Measurements from ENCODE around the gene CES4A. TPM values are rescaled to one million over a fixed set of nuclear protein-coding genes. Genes with fewer than 3 reads are reported as not detected.

CES4A gene
- total RNA-seq, 1 experiment from 2014 or later: 0.61 TPM

- no peak overlapping the region for H3K27ac Mint-ChIP-seq
- DNase-seq (ENCODE audit: low spot score): no peak
- CTCF ChIA-PET: interaction anchor here (0.6 to 6.8 kb wide), 6 partner anchors 10 to 229 kb away, joined by 3 to 39 read pairs (median 4); partner anchors contain the start of gene CES3
- no peaks in the 10 kb centered on the region for H3K36me3 Mint-ChIP-seq
- no peak for ATAC-seq
- peaks cover 3% of the 10 kb centered on the region for H3K4me1 Mint-ChIP-seq
- H3K9me3 Mint-ChIP-seq: no peaks in the 10 kb centered on the region
- no peak overlapping the region for H3K4me3 Mint-ChIP-seq
- POLR2A ChIA-PET: no interaction called here
- H3K27me3 Mint-ChIP-seq (ENCODE audit: low read depth): no peaks in the 10 kb centered on the region; the same call in 1 of the 2 replicates
- TF ChIP-seq, protein P1, sequence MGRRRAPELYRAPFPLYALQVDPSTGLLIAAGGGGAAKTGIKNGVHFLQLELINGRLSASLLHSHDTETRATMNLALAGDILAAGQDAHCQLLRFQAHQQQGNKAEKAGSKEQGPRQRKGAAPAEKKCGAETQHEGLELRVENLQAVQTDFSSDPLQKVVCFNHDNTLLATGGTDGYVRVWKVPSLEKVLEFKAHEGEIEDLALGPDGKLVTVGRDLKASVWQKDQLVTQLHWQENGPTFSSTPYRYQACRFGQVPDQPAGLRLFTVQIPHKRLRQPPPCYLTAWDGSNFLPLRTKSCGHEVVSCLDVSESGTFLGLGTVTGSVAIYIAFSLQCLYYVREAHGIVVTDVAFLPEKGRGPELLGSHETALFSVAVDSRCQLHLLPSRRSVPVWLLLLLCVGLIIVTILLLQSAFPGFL (CRISPR knock-in tag; IDR thresholded peaks at IDR 0.05; ENCODE audit: borderline replicate concordance): no peak
- TF ChIP-seq CDX4 (CRISPR knock-in tag; IDR thresholded peaks at IDR 0.05; ENCODE audit: borderline replicate concordance) (no peak), GABPB1 (CRISPR knock-in tag; IDR thresholded peaks at IDR 0.05) (no peak), NR3C1 (CRISPR knock-in tag; conservative IDR thresholded peaks at IDR 0.05; ENCODE audit: low read depth) (no peak), FOXK1 (CRISPR knock-in tag; IDR thresholded peaks at IDR 0.05) (no peak), NFYB (CRISPR knock-in tag; conservative IDR thresholded peaks at IDR 0.05; ENCODE audit: low read depth) (no peak), RORB (CRISPR knock-in tag; IDR thresholded peaks at IDR 0.05) (no peak), SMAD3 (CRISPR knock-in tag; IDR thresholded peaks at IDR 0.05; ENCODE audit: borderline replicate concordance) (no peak), JAZF1 (CRISPR knock-in tag; IDR thresholded peaks at IDR 0.05) (no peak), NR2C2 (CRISPR knock-in tag; IDR thresholded peaks at IDR 0.05) (no peak), SP1 (CRISPR knock-in tag; conservative IDR thresholded peaks at IDR 0.05) (no peak)
- TF ChIP-seq, protein P2, sequence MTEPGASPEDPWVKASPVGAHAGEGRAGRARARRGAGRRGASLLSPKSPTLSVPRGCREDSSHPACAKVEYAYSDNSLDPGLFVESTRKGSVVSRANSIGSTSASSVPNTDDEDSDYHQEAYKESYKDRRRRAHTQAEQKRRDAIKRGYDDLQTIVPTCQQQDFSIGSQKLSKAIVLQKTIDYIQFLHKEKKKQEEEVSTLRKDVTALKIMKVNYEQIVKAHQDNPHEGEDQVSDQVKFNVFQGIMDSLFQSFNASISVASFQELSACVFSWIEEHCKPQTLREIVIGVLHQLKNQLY (CRISPR knock-in tag; IDR thresholded peaks at IDR 0.05): no peak
- TF ChIP-seq, protein P3, sequence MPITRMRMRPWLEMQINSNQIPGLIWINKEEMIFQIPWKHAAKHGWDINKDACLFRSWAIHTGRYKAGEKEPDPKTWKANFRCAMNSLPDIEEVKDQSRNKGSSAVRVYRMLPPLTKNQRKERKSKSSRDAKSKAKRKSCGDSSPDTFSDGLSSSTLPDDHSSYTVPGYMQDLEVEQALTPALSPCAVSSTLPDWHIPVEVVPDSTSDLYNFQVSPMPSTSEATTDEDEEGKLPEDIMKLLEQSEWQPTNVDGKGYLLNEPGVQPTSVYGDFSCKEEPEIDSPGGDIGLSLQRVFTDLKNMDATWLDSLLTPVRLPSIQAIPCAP (CRISPR knock-in tag; IDR thresholded peaks at IDR 0.05): no peak
Measured at GRCh38 chr16:66970775-66971720, 17.3 kb upstream of the CES4A start.

DNA sequence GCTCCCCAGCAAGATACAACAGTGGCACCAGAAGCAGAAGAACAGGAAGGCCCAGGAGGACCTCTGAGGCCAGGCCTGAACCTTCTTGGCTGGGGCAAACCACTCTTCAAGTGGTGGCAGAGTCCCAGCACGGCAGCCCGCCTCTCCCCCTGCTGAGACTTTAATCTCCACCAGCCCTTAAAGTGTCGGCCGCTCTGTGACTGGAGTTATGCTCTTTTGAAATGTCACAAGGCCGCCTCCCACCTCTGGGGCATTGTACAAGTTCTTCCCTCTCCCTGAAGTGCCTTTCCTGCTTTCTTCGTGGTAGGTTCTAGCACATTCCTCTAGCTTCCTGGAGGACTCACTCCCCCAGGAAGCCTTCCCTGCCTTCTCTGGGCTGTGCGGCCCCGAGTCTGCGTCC, 15.4 kb upstream of the CES4A start:
- ATAC-seq: no peak
- Mint-ChIP-seq H3K27me3 (ENCODE audit: low read depth) (no peaks in the 10 kb centered on the region; the same call in 1 of the 2 replicates), H3K4me1 (peaks cover 6% of the 10 kb centered on the region), H3K27ac (no peak overlapping the region), H3K36me3 (no peaks in the 10 kb centered on the region), H3K9me3 (no peaks in the 10 kb centered on the region), H3K4me3 (no peak overlapping the region)
- ChIA-PET POLR2A (no interaction called here), CTCF (interaction anchor here (1.1 to 6.8 kb wide), 7 partner anchors 12 to 288 kb away, joined by 3 to 39 read pairs (median 4); partner anchors contain the start of gene CES3)
- TF ChIP-seq TEAD1 (CRISPR knock-in tag; IDR thresholded peaks at IDR 0.05): no peak
- no peak for TF ChIP-seq ZMAT4 (CRISPR knock-in tag; IDR thresholded peaks at IDR 0.05)
- no peak for TF ChIP-seq ZBTB21 (CRISPR knock-in tag; IDR thresholded peaks at IDR 0.05; ENCODE audit: borderline replicate concordance)
- TF ChIP-seq GABPB1 (CRISPR knock-in tag; IDR thresholded peaks at IDR 0.05): no peak
- TF ChIP-seq AR (CRISPR knock-in tag; IDR thresholded peaks at IDR 0.05): no peak
- no peak for TF ChIP-seq CDX4 (CRISPR knock-in tag; IDR thresholded peaks at IDR 0.05; ENCODE audit: borderline replicate concordance)
- TF ChIP-seq, protein P2 (CRISPR knock-in tag; IDR thresholded peaks at IDR 0.05): no peak
- no peak for TF ChIP-seq MYBL2 (CRISPR knock-in tag; IDR thresholded peaks at IDR 0.05)
- TF ChIP-seq ATF1 (CRISPR knock-in tag; IDR thresholded peaks at IDR 0.05): no peak
- no peak for TF ChIP-seq SOX15 (CRISPR knock-in tag; IDR thresholded peaks at IDR 0.05)
- DNase-seq (ENCODE audit: low spot score): no peak

Data from WTC11 (cell line).